WTC11 (cell line): ENCODE data around the gene OCLN. TPM values are rescaled to one million over a fixed set of nuclear protein-coding genes. Genes with fewer than 3 reads are reported as not detected.

Experiments
- ATAC-seq: fragments of 200-7000 bp; cut with Tn5 transposase; 2 replicates; pipeline ENCODE4 v1.10.0; 2021; ENCODE audit warnings: mild to moderate bottlenecking, moderate library complexity
- CTCF ChIA-PET: fragments of 300-600 bp; sonication (Branson Sonifier 250); formaldehyde crosslinking; loops from one replicate; lab custom pipeline; 2021; ENCODE audit warnings: antibody characterized with exemption; lab: Charles Lee
- POLR2A ChIA-PET: fragments of 350-600 bp; sonication (Branson Sonifier 250); formaldehyde crosslinking; loops from one replicate; lab custom pipeline; 2021; ENCODE audit warnings: antibody characterized with exemption; lab: Charles Lee
- DNase-seq: peaks from one replicate; pipeline ENCODE4 v3.0.0; 2021; ENCODE audit warnings: low spot score
- H3K27ac Mint-ChIP-seq: 2 replicates; pipeline ENCODE4 v1.8.0; 2021; ENCODE audit warnings: mixed read lengths
- H3K27me3 Mint-ChIP-seq: 2 replicates; pipeline ENCODE4 v1.8.0; 2021; ENCODE audit warnings: low read depth, mild to moderate bottlenecking, moderate library complexity, mixed read lengths
- H3K36me3 Mint-ChIP-seq: 2 replicates; pipeline ENCODE4 v1.8.0; 2021; ENCODE audit warnings: mixed read lengths
- H3K4me1 Mint-ChIP-seq: 2 replicates; pipeline ENCODE4 v1.8.0; 2022; ENCODE audit warnings: mixed read lengths
- H3K4me3 Mint-ChIP-seq: 2 replicates; pipeline ENCODE4 v1.8.0; 2021; ENCODE audit warnings: mild to moderate bottlenecking, moderate library complexity, mixed read lengths
- H3K9me3 Mint-ChIP-seq: 2 replicates; pipeline ENCODE4 v1.8.0; 2021; ENCODE audit warnings: mixed read lengths
- CREB1 ChIP-seq: sonication (generic); formaldehyde crosslinking; IDR thresholded peaks from 2 replicates; pipeline ENCODE4 v1.8.0; 2023; ENCODE audit warnings: mild to moderate bottlenecking, missing genetic modification reagents
- E2F5 ChIP-seq: sonication (generic); formaldehyde crosslinking; IDR thresholded peaks from 2 replicates; pipeline ENCODE4 v1.8.1; 2022; ENCODE audit warnings: mild to moderate bottlenecking, moderate library complexity, missing genetic modification reagents
- EMX1 ChIP-seq: fragments of 250-450 bp; sonication (Bioruptor Pico); IDR thresholded peaks from 2 replicates; pipeline ENCODE4 v1.8.0; 2021; ENCODE audit warnings: mild to moderate bottlenecking
- ETV6 ChIP-seq: sonication (generic); formaldehyde crosslinking; IDR thresholded peaks from 2 replicates; pipeline ENCODE4 v1.8.1; 2022; ENCODE audit warnings: mild to moderate bottlenecking, missing genetic modification reagents
- GABPB1 ChIP-seq: sonication (generic); formaldehyde crosslinking; IDR thresholded peaks from 2 replicates; pipeline ENCODE4 v1.8.1; 2023; ENCODE audit warnings: mild to moderate bottlenecking, missing genetic modification reagents
- JAZF1 ChIP-seq: fragments of 250-450 bp; sonication (Bioruptor Pico); IDR thresholded peaks from 2 replicates; pipeline ENCODE4 v1.9.0; 2021; ENCODE audit warnings: moderate library complexity, mild to moderate bottlenecking, inconsistent platforms
- JUN ChIP-seq: sonication (generic); formaldehyde crosslinking; IDR thresholded peaks from 2 replicates; pipeline ENCODE4 v1.8.0; 2023; ENCODE audit warnings: mild to moderate bottlenecking, missing genetic modification reagents
- KAT7 ChIP-seq: sonication (generic); formaldehyde crosslinking; IDR thresholded peaks from 2 replicates; pipeline ENCODE4 v1.8.1; 2023; ENCODE audit warnings: missing genetic modification reagents, mild to moderate bottlenecking, borderline replicate concordance
- NFYB ChIP-seq: sonication (generic); formaldehyde crosslinking; conservative IDR thresholded peaks from 2 replicates; pipeline ENCODE4 v1.8.0; 2022; ENCODE audit warnings: low read depth, missing genetic modification reagents
- TP53 ChIP-seq: sonication (generic); formaldehyde crosslinking; IDR thresholded peaks from 2 replicates; pipeline ENCODE4 v1.8.1; 2023; ENCODE audit warnings: mild to moderate bottlenecking, missing genetic modification reagents
- USF2 ChIP-seq: sonication (generic); formaldehyde crosslinking; IDR thresholded peaks from 2 replicates; pipeline ENCODE4 v1.8.1; 2023; ENCODE audit warnings: mild to moderate bottlenecking, missing genetic modification reagents, moderate library complexity
- ZBTB43 ChIP-seq: sonication (generic); formaldehyde crosslinking; IDR thresholded peaks from 2 replicates; pipeline ENCODE4 v1.8.1; 2023; ENCODE audit warnings: mild to moderate bottlenecking, missing genetic modification reagents
- ZNF317 ChIP-seq: sonication (generic); formaldehyde crosslinking; IDR thresholded peaks from 2 replicates; pipeline ENCODE4 v1.8.1; 2023; ENCODE audit warnings: low read depth, mild to moderate bottlenecking, moderate library complexity, missing genetic modification reagents, borderline replicate concordance
- ZNF396 ChIP-seq: fragments of 250-450 bp; sonication (Bioruptor Pico); IDR thresholded peaks from 2 replicates; pipeline ENCODE4 v1.8.0; 2021; ENCODE audit warnings: mild to moderate bottlenecking, moderate library complexity, borderline replicate concordance
- total RNA-seq: library from RNA; stranded (reverse); gene quantifications from 3 replicates; pipeline ENCODE4 v1.2.3, GENCODE V29; 2021
- TF ChIP-seq, protein P1 (sequence below): sonication (generic); formaldehyde crosslinking; IDR thresholded peaks from 2 replicates; pipeline ENCODE4 v1.8.0; 2023; ENCODE audit warnings: mild to moderate bottlenecking, missing genetic modification reagents
- TF ChIP-seq, protein P2 (sequence below): fragments of 200-600 bp; IDR thresholded peaks from 2 replicates; pipeline ENCODE4 v1.8.0; 2022; ENCODE audit warnings: antibody characterized with exemption
- TF ChIP-seq, protein P3 (sequence below): sonication (generic); formaldehyde crosslinking; IDR thresholded peaks from 2 replicates; pipeline ENCODE4 v1.8.0; 2022; ENCODE audit warnings: mild to moderate bottlenecking, missing genetic modification reagents
- TF ChIP-seq, protein P4 (sequence below): fragments of 250-450 bp; sonication (Bioruptor Pico); IDR thresholded peaks from 2 replicates; pipeline ENCODE4 v1.9.0; 2021; ENCODE audit warnings: moderate library complexity, mild to moderate bottlenecking, inconsistent platforms, borderline replicate concordance

Gene OCLN
- total RNA-seq, 1 experiment from 2014 or later, result 58.3 TPM

DNA sequence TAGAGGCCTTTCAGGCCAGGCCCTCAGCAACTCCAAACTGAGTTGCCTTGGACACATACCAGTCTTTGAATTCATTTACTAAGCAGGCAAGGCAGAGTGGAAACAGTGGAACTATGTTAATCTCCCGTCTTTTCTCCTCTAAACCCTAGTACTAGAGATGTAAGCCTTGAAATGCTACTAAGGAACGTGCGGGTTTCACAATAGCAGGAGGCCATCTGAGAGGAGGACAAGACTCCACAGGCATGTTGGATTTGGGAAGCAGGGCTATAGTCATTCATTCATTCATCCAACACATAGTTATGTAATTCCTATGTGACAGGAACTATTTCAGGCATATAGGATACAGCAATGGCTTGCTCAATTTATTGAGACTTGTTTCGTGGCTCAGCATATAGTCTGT lies 3.3 kb upstream of the OCLN start:
- Mint-ChIP-seq H3K9me3 (no peaks in the 10 kb centered on the region), H3K27me3 (peaks cover 2% of the 10 kb centered on the region; the same call in 1 of the 2 replicates), H3K36me3 (no peaks in the 10 kb centered on the region), H3K4me1 (peaks cover 24% of the 10 kb centered on the region), H3K4me3 (no peak overlapping the region), H3K27ac (peak overlapping the region; percentile 89)
- ATAC-seq, result no peak
- no peak for DNase-seq
- TF ChIP-seq E2F5 (CRISPR knock-in tag), result no peak
- TF ChIP-seq ETV6 (CRISPR knock-in tag), result no peak
- no peak for TF ChIP-seq TP53 (CRISPR knock-in tag)
- TF ChIP-seq NFYB (CRISPR knock-in tag), result no peak
- TF ChIP-seq JAZF1 (CRISPR knock-in tag), result no peak
- TF ChIP-seq GABPB1 (CRISPR knock-in tag), result no peak
- no peak for TF ChIP-seq ZBTB43 (CRISPR knock-in tag)
- TF ChIP-seq ZNF396 (CRISPR knock-in tag), result no peak
- TF ChIP-seq USF2 (CRISPR knock-in tag), result no peak
- TF ChIP-seq, protein P1, sequence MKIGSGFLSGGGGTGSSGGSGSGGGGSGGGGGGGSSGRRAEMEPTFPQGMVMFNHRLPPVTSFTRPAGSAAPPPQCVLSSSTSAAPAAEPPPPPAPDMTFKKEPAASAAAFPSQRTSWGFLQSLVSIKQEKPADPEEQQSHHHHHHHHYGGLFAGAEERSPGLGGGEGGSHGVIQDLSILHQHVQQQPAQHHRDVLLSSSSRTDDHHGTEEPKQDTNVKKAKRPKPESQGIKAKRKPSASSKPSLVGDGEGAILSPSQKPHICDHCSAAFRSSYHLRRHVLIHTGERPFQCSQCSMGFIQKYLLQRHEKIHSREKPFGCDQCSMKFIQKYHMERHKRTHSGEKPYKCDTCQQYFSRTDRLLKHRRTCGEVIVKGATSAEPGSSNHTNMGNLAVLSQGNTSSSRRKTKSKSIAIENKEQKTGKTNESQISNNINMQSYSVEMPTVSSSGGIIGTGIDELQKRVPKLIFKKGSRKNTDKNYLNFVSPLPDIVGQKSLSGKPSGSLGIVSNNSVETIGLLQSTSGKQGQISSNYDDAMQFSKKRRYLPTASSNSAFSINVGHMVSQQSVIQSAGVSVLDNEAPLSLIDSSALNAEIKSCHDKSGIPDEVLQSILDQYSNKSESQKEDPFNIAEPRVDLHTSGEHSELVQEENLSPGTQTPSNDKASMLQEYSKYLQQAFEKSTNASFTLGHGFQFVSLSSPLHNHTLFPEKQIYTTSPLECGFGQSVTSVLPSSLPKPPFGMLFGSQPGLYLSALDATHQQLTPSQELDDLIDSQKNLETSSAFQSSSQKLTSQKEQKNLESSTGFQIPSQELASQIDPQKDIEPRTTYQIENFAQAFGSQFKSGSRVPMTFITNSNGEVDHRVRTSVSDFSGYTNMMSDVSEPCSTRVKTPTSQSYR, result no peak
- no peak for TF ChIP-seq CREB1 (CRISPR knock-in tag)
- TF ChIP-seq, protein P2, sequence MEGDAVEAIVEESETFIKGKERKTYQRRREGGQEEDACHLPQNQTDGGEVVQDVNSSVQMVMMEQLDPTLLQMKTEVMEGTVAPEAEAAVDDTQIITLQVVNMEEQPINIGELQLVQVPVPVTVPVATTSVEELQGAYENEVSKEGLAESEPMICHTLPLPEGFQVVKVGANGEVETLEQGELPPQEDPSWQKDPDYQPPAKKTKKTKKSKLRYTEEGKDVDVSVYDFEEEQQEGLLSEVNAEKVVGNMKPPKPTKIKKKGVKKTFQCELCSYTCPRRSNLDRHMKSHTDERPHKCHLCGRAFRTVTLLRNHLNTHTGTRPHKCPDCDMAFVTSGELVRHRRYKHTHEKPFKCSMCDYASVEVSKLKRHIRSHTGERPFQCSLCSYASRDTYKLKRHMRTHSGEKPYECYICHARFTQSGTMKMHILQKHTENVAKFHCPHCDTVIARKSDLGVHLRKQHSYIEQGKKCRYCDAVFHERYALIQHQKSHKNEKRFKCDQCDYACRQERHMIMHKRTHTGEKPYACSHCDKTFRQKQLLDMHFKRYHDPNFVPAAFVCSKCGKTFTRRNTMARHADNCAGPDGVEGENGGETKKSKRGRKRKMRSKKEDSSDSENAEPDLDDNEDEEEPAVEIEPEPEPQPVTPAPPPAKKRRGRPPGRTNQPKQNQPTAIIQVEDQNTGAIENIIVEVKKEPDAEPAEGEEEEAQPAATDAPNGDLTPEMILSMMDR, result no peak
- no peak for TF ChIP-seq JUN (CRISPR knock-in tag)
- TF ChIP-seq, protein P3, sequence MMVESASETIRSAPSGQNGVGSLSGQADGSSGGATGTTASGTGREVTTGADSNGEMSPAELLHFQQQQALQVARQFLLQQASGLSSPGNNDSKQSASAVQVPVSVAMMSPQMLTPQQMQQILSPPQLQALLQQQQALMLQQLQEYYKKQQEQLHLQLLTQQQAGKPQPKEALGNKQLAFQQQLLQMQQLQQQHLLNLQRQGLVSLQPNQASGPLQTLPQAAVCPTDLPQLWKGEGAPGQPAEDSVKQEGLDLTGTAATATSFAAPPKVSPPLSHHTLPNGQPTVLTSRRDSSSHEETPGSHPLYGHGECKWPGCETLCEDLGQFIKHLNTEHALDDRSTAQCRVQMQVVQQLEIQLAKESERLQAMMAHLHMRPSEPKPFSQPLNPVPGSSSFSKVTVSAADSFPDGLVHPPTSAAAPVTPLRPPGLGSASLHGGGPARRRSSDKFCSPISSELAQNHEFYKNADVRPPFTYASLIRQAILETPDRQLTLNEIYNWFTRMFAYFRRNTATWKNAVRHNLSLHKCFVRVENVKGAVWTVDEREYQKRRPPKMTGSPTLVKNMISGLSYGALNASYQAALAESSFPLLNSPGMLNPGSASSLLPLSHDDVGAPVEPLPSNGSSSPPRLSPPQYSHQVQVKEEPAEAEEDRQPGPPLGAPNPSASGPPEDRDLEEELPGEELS (CRISPR knock-in tag), result no peak
- TF ChIP-seq EMX1 (CRISPR knock-in tag), result no peak
- TF ChIP-seq ZNF317 (CRISPR knock-in tag), result no peak
- TF ChIP-seq, protein P4, sequence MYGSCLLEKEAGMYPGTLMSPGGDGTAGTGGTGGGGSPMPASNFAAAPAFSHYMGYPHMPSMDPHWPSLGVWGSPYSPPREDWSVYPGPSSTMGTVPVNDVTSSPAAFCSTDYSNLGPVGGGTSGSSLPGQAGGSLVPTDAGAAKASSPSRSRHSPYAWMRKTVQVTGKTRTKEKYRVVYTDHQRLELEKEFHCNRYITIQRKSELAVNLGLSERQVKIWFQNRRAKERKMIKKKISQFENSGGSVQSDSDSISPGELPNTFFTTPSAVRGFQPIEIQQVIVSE, result no peak
- no peak for TF ChIP-seq KAT7 (CRISPR knock-in tag)
- CTCF ChIA-PET, result no interaction called here
- POLR2A ChIA-PET, result no interaction called here
